ENCODE results near the gene HJURP.

GRCh38 chr2:233862261-233862768 is 8.0 kb upstream of the HJURP start:
- TF ChIP-seq, protein P1, sequence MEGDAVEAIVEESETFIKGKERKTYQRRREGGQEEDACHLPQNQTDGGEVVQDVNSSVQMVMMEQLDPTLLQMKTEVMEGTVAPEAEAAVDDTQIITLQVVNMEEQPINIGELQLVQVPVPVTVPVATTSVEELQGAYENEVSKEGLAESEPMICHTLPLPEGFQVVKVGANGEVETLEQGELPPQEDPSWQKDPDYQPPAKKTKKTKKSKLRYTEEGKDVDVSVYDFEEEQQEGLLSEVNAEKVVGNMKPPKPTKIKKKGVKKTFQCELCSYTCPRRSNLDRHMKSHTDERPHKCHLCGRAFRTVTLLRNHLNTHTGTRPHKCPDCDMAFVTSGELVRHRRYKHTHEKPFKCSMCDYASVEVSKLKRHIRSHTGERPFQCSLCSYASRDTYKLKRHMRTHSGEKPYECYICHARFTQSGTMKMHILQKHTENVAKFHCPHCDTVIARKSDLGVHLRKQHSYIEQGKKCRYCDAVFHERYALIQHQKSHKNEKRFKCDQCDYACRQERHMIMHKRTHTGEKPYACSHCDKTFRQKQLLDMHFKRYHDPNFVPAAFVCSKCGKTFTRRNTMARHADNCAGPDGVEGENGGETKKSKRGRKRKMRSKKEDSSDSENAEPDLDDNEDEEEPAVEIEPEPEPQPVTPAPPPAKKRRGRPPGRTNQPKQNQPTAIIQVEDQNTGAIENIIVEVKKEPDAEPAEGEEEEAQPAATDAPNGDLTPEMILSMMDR (IDR thresholded peaks at IDR 0.05): no peak
- TF ChIP-seq EZH2 (IDR thresholded peaks at IDR 0.05) (no peak), EZH2phosphoT487 (IDR thresholded peaks at IDR 0.05) (no peak)

Measured in neural progenitor cell (in vitro differentiated cells).